Activated naive CD4-positive, alpha-beta T cell treated with anti-CD3 and anti-CD28 coated beads, Interleukin-2, amount 50 U/mL, for 72 hours (primary cell): ENCODE measurements around the gene TMEM270. TPM values are rescaled to one million over a fixed set of nuclear protein-coding genes. Genes with fewer than 3 reads are reported as not detected.
"Not testable (repeated sequence)": the region's sequence is repeated elsewhere in the genome, so short reads cannot be mapped to it uniquely, and the experiment has no call there.

Source experiments
- ATAC-seq, 2 donors: fragments of 150-1000 bp; cut with Tn5 transposase; 2 replicates each; pipeline ENCODE4 v1.10.0; 2021; ENCODE audit warnings: mild to moderate bottlenecking in 2 of 2, moderate library complexity in 2 of 2
- DNase-seq, 2 donors: peaks; one replicate each; pipeline ENCODE4 v3.0.0; 2021 to 2022; ENCODE audit warnings: low spot score in 2 of 2
- H3K27ac Mint-ChIP-seq, 2 donors: one replicate each; pipeline ENCODE4 v1.8.0; 2022; ENCODE audit warnings: mild to moderate bottlenecking in 2 of 2, mixed read lengths in 2 of 2
- H3K36me3 Mint-ChIP-seq, 2 donors: one replicate each; pipeline ENCODE4 v1.8.0; 2022; ENCODE audit warnings: mixed read lengths in 2 of 2
- H3K9me3 Mint-ChIP-seq, 2 donors: one replicate each; pipeline ENCODE4 v1.8.0; 2022; ENCODE audit warnings: mixed read lengths in 2 of 2
- total RNA-seq, 2 donors: library from RNA; stranded (reverse); gene quantifications; one replicate each; pipeline ENCODE4 v1.2.3, GENCODE V29; 2022

The TMEM270 gene
- total RNA-seq, 2 donors from 2014 or later = not detected

GRCh38 chr7:73871163-73872011 lies 10.4 kb downstream of the TMEM270 start:
- H3K9me3 Mint-ChIP-seq = no peaks in the 10 kb centered on the region
- ATAC-seq = no peak
- H3K36me3 Mint-ChIP-seq = no peaks in the 10 kb centered on the region
- DNase-seq = no peak
- H3K27ac Mint-ChIP-seq = no peak overlapping the region

GRCh38 chr7:73872056-73872908 lies 11.3 kb downstream of the TMEM270 start:
- DNase-seq (no peak), ATAC-seq (no peak)
- no peak overlapping the region for H3K27ac Mint-ChIP-seq
- no peaks in the 10 kb centered on the region for H3K9me3 Mint-ChIP-seq
- H3K36me3 Mint-ChIP-seq = no peaks in the 10 kb centered on the region

- H3K36me3 Mint-ChIP-seq = no peaks in the 10 kb centered on the region
- DNase-seq (no peak), ATAC-seq (no peak)
- H3K9me3 Mint-ChIP-seq = no peaks in the 10 kb centered on the region
- no peak overlapping the region for H3K27ac Mint-ChIP-seq
These were observed 15.4 kb downstream of the TMEM270 start for GRCh38 chr7:73876361-73876760.

GRCh38 chr7:73876973-73877372 lies 16.0 kb downstream of the TMEM270 start:
- DNase-seq (no peak), ATAC-seq (no peak)
- Mint-ChIP-seq H3K27ac (no peak overlapping the region), H3K36me3 (no peaks in the 10 kb centered on the region), H3K9me3 (no peaks in the 10 kb centered on the region)

- no peaks in the 10 kb centered on the region for H3K36me3 Mint-ChIP-seq
- no peak overlapping the region for H3K27ac Mint-ChIP-seq
- H3K9me3 Mint-ChIP-seq = no peaks in the 10 kb centered on the region
- DNase-seq (no peak), ATAC-seq (no peak)
These were observed 19.2 kb downstream of the TMEM270 start for GRCh38 chr7:73879977-73880681.

- Mint-ChIP-seq H3K9me3 (no peaks in the 10 kb centered on the region), H3K27ac (no peak overlapping the region), H3K36me3 (no peaks in the 10 kb centered on the region)
- ATAC-seq (no peak), DNase-seq (no peak)
These were observed 19.9 kb downstream of the TMEM270 start for GRCh38 chr7:73880755-73881328.

GRCh38 chr7:73881352-73882046 lies 20.5 kb downstream of the TMEM270 start:
- H3K9me3 Mint-ChIP-seq = no peaks in the 10 kb centered on the region
- no peak for ATAC-seq
- no peak overlapping the region for H3K27ac Mint-ChIP-seq
- no peaks in the 10 kb centered on the region for H3K36me3 Mint-ChIP-seq
- no peak for DNase-seq

- H3K36me3 Mint-ChIP-seq = no peaks in the 10 kb centered on the region
- H3K9me3 Mint-ChIP-seq = no peaks in the 10 kb centered on the region
- no peak overlapping the region for H3K27ac Mint-ChIP-seq
- DNase-seq (no peak), ATAC-seq (no peak)
These were observed 21.1 kb downstream of the TMEM270 start for GRCh38 chr7:73882047-73882402.

- H3K36me3 Mint-ChIP-seq, H3K9me3 Mint-ChIP-seq, DNase-seq, ATAC-seq: not testable (repeated sequence)
- H3K27ac Mint-ChIP-seq = peak overlapping the region in 1 of 2 donors; percentile 29
These were observed 24.0 kb downstream of the TMEM270 start for GRCh38 chr7:73884867-73885422.

GRCh38 chr7:73885433-73885974 lies 24.5 kb downstream of the TMEM270 start:
- Mint-ChIP-seq H3K36me3 (no peaks in the 10 kb centered on the region), H3K27ac (no peak overlapping the region), H3K9me3 (no peaks in the 10 kb centered on the region)
- DNase-seq (no peak), ATAC-seq (no peak)

GRCh38 chr7:73885975-73886798 lies 25.2 kb downstream of the TMEM270 start:
- no peak for ATAC-seq
- Mint-ChIP-seq H3K27ac (no peak overlapping the region), H3K36me3 (no peaks in the 10 kb centered on the region), H3K9me3 (no peaks in the 10 kb centered on the region)
- no peak for DNase-seq

GRCh38 chr7:73887762-73888161 lies 26.8 kb downstream of the TMEM270 start:
- Mint-ChIP-seq H3K27ac (no peak overlapping the region), H3K36me3 (no peaks in the 10 kb centered on the region), H3K9me3 (no peaks in the 10 kb centered on the region)
- DNase-seq = no peak
- no peak for ATAC-seq

GRCh38 chr7:73888959-73889358 lies 28.0 kb downstream of the TMEM270 start:
- no peak for DNase-seq
- no peak overlapping the region for H3K27ac Mint-ChIP-seq
- H3K36me3 Mint-ChIP-seq = no peaks in the 10 kb centered on the region
- no peak for ATAC-seq
- no peaks in the 10 kb centered on the region for H3K9me3 Mint-ChIP-seq

- ATAC-seq = no peak
- DNase-seq = no peak
- H3K27ac Mint-ChIP-seq = no peak overlapping the region
- H3K9me3 Mint-ChIP-seq = peaks cover 0 to 4% of the 10 kb centered on the region in 2 donors
- H3K36me3 Mint-ChIP-seq = peaks cover 0 to 4% of the 10 kb centered on the region in 2 donors
These were observed 29.7 kb downstream of the TMEM270 start for GRCh38 chr7:73890555-73891147.
